Neuronal stem cell (in vitro differentiated cells): ENCODE data around the gene BRD3.
"Not testable (repeated sequence)": the region's sequence is repeated elsewhere in the genome, so short reads cannot be mapped to it uniquely, and the experiment has no call there.

Source experiments
- DNase-seq: peaks from one replicate; pipeline ENCODE4 v3.0.0-alpha.2; 2013; ENCODE audit warnings: low spot score
- H2AFZ ChIP-seq: one replicate; pipeline ENCODE4 v1.6.1; 2013; ENCODE audit warnings: mild to moderate bottlenecking, low read length, inconsistent platforms
- H2AK5ac ChIP-seq: 2 replicates; pipeline ENCODE4 v1.6.1; 2013; ENCODE audit warnings: low read depth, mild to moderate bottlenecking, inconsistent platforms, low read length, moderate library complexity, mixed read lengths
- H2BK120ac ChIP-seq: 2 replicates; pipeline ENCODE4 v1.6.1; 2013; ENCODE audit warnings: low read depth, mild to moderate bottlenecking, inconsistent platforms, low read length, moderate library complexity, mixed read lengths
- H2BK12ac ChIP-seq: one replicate; pipeline ENCODE4 v1.6.1; 2013; ENCODE audit warnings: low read length, inconsistent platforms
- H2BK15ac ChIP-seq: 2 replicates; pipeline ENCODE4 v1.6.1; 2013; ENCODE audit warnings: mild to moderate bottlenecking, low read length, inconsistent platforms, mixed read lengths
- H2BK5ac ChIP-seq: one replicate; pipeline ENCODE4 v1.6.1; 2013; ENCODE audit warnings: inconsistent platforms, mild to moderate bottlenecking, low read length, moderate library complexity
- H3K14ac ChIP-seq: one replicate; pipeline ENCODE4 v1.6.1; 2013; ENCODE audit warnings: low read length, inconsistent platforms
- H3K18ac ChIP-seq: 2 replicates; pipeline ENCODE4 v1.6.1; 2013; ENCODE audit warnings: low read length, inconsistent platforms
- H3K23ac ChIP-seq: 2 replicates; pipeline ENCODE4 v1.6.1; 2013; ENCODE audit warnings: low read depth, mild to moderate bottlenecking, mixed read lengths, low read length, inconsistent platforms; ENCODE audit not compliant: poor library complexity
- H3K27ac ChIP-seq: replicated peaks from 3 replicates; pipeline ENCODE4 v1.5.1; 2013; ENCODE audit warnings: low read length, inconsistent platforms
- H3K27me3 ChIP-seq, 3 experiments: 2 replicates each; pipeline ENCODE4 v1.6.1; 2013; ENCODE audit warnings: low read length in 3 of 3, mild to moderate bottlenecking in 2 of 3, inconsistent platforms in 1 of 3, low read depth in 1 of 3, mixed read lengths in 1 of 3, moderate library complexity in 1 of 3; ENCODE audit not compliant: control insufficient read depth in 3 of 3, insufficient read depth in 3 of 3
- H3K36me3 ChIP-seq, 2 donors: replicated peaks in 1 of 2; 2 replicates each; pipeline ENCODE4 v1.6.1; 2013; ENCODE audit warnings: low read length in 2 of 2; ENCODE audit not compliant: control insufficient read depth in 2 of 2, insufficient read depth in 2 of 2
- H3K4ac ChIP-seq: 2 replicates; pipeline ENCODE4 v1.6.1; 2013; ENCODE audit warnings: inconsistent platforms, mild to moderate bottlenecking, low read length, moderate library complexity
- H3K4me1 ChIP-seq, 2 donors: 1 replicate in 1 of 2; 2 replicates in 1 of 2; pipeline ENCODE4 v1.6.1; 2013; ENCODE audit warnings: low read length in 2 of 2, low read depth in 1 of 2; ENCODE audit not compliant: control insufficient read depth in 2 of 2, insufficient read depth in 1 of 2
- H3K4me2 ChIP-seq: one replicate; pipeline ENCODE4 v1.6.1; 2013; ENCODE audit warnings: mild to moderate bottlenecking, low read length, inconsistent platforms; ENCODE audit not compliant: insufficient read depth, poor library complexity, severe bottlenecking
- H3K4me3 ChIP-seq, 2 donors: 2 replicates each; pipeline ENCODE4 v1.5.1; 2013; ENCODE audit warnings: low read length in 2 of 2, mild to moderate bottlenecking in 2 of 2, inconsistent platforms in 1 of 2, moderate library complexity in 1 of 2
- H3K79me1 ChIP-seq: one replicate; pipeline ENCODE4 v1.6.1; 2013; ENCODE audit warnings: low read depth, mild to moderate bottlenecking, inconsistent platforms, low read length, moderate library complexity
- H3K9ac ChIP-seq: one replicate; pipeline ENCODE4 v1.6.1; 2013; ENCODE audit warnings: mild to moderate bottlenecking, low read depth, low read length, inconsistent platforms; ENCODE audit not compliant: poor library complexity
- H3K9me3 ChIP-seq, 2 donors: replicated peaks in 1 of 2; 2 replicates each; pipeline versions ENCODE3 to v1.6.1; 2013; ENCODE audit warnings: low read length in 2 of 2, mild to moderate bottlenecking in 2 of 2, inconsistent platforms in 1 of 2, low read depth in 1 of 2, mixed read lengths in 1 of 2, moderate library complexity in 1 of 2; ENCODE audit not compliant: control insufficient read depth in 2 of 2, insufficient read depth in 1 of 2
- H4K8ac ChIP-seq: one replicate; pipeline ENCODE4 v1.6.1; 2013; ENCODE audit warnings: low read depth, mild to moderate bottlenecking, inconsistent platforms, low read length, moderate library complexity
- H4K91ac ChIP-seq: one replicate; pipeline ENCODE4 v1.6.1; 2013; ENCODE audit warnings: low read length, low read depth, mild to moderate bottlenecking, inconsistent platforms; ENCODE audit not compliant: poor library complexity
- WGBS, 2 donors: extraction: QIAGEN DNeasy Blood & Tissue Kit; methylation state at CpG; one replicate each; pipeline ENCODE4 v1.1.7; 2013; ENCODE audit warnings: missing lambda C conversion rate in 2 of 2, mixed read lengths in 1 of 2; ENCODE audit not compliant: insufficient read length in 2 of 2, insufficient replicate concordance in 1 of 2; ENCODE audit errors: extremely low coverage in 2 of 2; 5-methylcytosine and 5-hydroxymethylcytosine counted together

The BRD3 gene

GRCh38 chr9:133990366-133991213 lies 77.2 kb downstream of the BRD3 start:
- no CpG with 5 or more reads among the region's 31 CpGs for WGBS, 2 donors

GRCh38 chr9:133989625-133990365 lies 78.0 kb downstream of the BRD3 start:
- Histone ChIP-seq H4K8ac (no peak overlapping the region), H3K4me2 (peak overlapping the region; percentile 84), H3K18ac (peak overlapping the region; percentile 91), H3K4me1 (peaks cover 20 to 28% of the 10 kb centered on the region in 2 donors), H2BK15ac (peak overlapping the region; percentile 90), H3K27ac (no peak overlapping the region), H2AK5ac (peak overlapping the region; percentile 67), H4K91ac (no peak overlapping the region), H3K27me3 (no peaks in the 10 kb centered on the region), H3K79me1 (peaks cover 24% of the 10 kb centered on the region), H2BK120ac (peak overlapping the region; percentile 6), H2BK5ac (peak overlapping the region; percentile 56), H3K9me3 (no peaks in the 10 kb centered on the region), H3K9ac (peak overlapping the region; percentile 75), H3K23ac (no peak overlapping the region), H2BK12ac (peak overlapping the region; percentile 36), H2AFZ (no peak overlapping the region), H3K36me3 (peaks cover 4 to 27% of the 10 kb centered on the region in 2 donors), H3K14ac (peak overlapping the region; percentile 10), H3K4ac (peak overlapping the region; percentile 85), H3K4me3 (peak overlapping the region; percentile 92 to 97)
- WGBS, 2 donors: no CpG with 5 or more reads among the region's 24 CpGs
- no peak for DNase-seq

More at GRCh38 chr9:133990366-133991213, 77.2 kb downstream of the BRD3 start:
- peak overlapping the region; percentile 81 for H3K23ac ChIP-seq
- peak overlapping the region; percentile 90 for H2BK15ac ChIP-seq
- H3K27me3 ChIP-seq: no peaks in the 10 kb centered on the region
- DNase-seq: peak; percentile 77
- H2AFZ ChIP-seq: peak overlapping the region; percentile 14
- H4K91ac ChIP-seq: no peak overlapping the region
- peaks cover 25 to 28% of the 10 kb centered on the region in 2 donors for H3K4me1 ChIP-seq
- peak overlapping the region; percentile 36 for H2BK12ac ChIP-seq
- peaks cover 3 to 22% of the 10 kb centered on the region in 2 donors for H3K36me3 ChIP-seq
- H2AK5ac ChIP-seq: peak overlapping the region; percentile 67
- H3K79me1 ChIP-seq: peaks cover 22% of the 10 kb centered on the region
- peak overlapping the region; percentile 15 for H3K14ac ChIP-seq
- peak overlapping the region; percentile 94 for H3K9ac ChIP-seq
- H3K18ac ChIP-seq: peak overlapping the region; percentile 98
- H3K27ac ChIP-seq: peak overlapping the region; percentile 62
- H2BK5ac ChIP-seq: peak overlapping the region; percentile 93
- no peak overlapping the region for H3K4ac ChIP-seq
- H4K8ac ChIP-seq: no peak overlapping the region
- H3K9me3 ChIP-seq: no peaks in the 10 kb centered on the region
- peak overlapping the region; percentile 92 to 97 for H3K4me3 ChIP-seq
- peak overlapping the region; percentile 16 for H2BK120ac ChIP-seq
- H3K4me2 ChIP-seq: peak overlapping the region; percentile 84

GRCh38 chr9:133988771-133989170 lies 79.1 kb downstream of the BRD3 start:
- peaks cover 24% of the 10 kb centered on the region for H3K79me1 ChIP-seq
- H3K18ac ChIP-seq, H3K14ac ChIP-seq, H3K23ac ChIP-seq, H2BK12ac ChIP-seq, DNase-seq, H3K9ac ChIP-seq, H4K91ac ChIP-seq, H3K27me3 ChIP-seq, H3K27ac ChIP-seq, H3K4me2 ChIP-seq, H2AFZ ChIP-seq, H2BK15ac ChIP-seq, H4K8ac ChIP-seq, H3K9me3 ChIP-seq, H2BK120ac ChIP-seq, H3K4ac ChIP-seq, H3K4me3 ChIP-seq, H2BK5ac ChIP-seq, H2AK5ac ChIP-seq: not testable (repeated sequence)
- peaks cover 4 to 32% of the 10 kb centered on the region in 2 donors for H3K36me3 ChIP-seq
- H3K4me1 ChIP-seq: peaks cover 16 to 22% of the 10 kb centered on the region in 2 donors
- no CpG with 5 or more reads among the region's 14 CpGs for WGBS, 2 donors
